Measurements from ENCODE around the gene ATP13A4. TPM values are rescaled to one million over a fixed set of nuclear protein-coding genes. Genes with fewer than 3 reads are reported as not detected.

Gene ATP13A4
- total RNA-seq, 1 donor from 2014 or later = not detected

GRCh38 chr3:193354423-193354822, 200.3 kb downstream of the ATP13A4 start:
- Mint-ChIP-seq H3K4me1 (ENCODE audit: low read depth) (no peaks in the 10 kb centered on the region), H3K9me3 (ENCODE audit: low read depth) (peaks cover 2% of the 10 kb centered on the region), H3K27me3 (ENCODE audit: low read depth) (peaks cover 9% of the 10 kb centered on the region), H3K36me3 (ENCODE audit: low read depth) (no peaks in the 10 kb centered on the region), H3K4me3 (ENCODE audit: unreplicated experiment) (no peak overlapping the region), H3K27ac (ENCODE audit: unreplicated experiment) (no peak overlapping the region)
- TF ChIP-seq CTCF (IDR thresholded peaks at IDR 0.05) = no peak
- no peak for DNase-seq (ENCODE audit: low spot score)

Other genes with a start within 250 kb of the ATP13A4 start
- not detected in 3 replicates for gene ATP13A5, start 176.1 kb downstream of the ATP13A4 start, total RNA-seq
- gene OPA1, start 38.3 kb upstream of the ATP13A4 start, total RNA-seq = 51.0 to 54.6 TPM (median 52.6 TPM) in 3 replicates